Breast epithelium (tissue), 4 donors: ENCODE measurements around the gene RHAG. TPM values are rescaled to one million over a fixed set of nuclear protein-coding genes. Genes with fewer than 3 reads are reported as not detected.

Source experiments
- DNase-seq, 2 donors: peaks; one replicate each; pipeline ENCODE4 v3.0.0-alpha.2; 2019; ENCODE audit warnings: low spot score in 2 of 2
- H3K27ac ChIP-seq, 2 donors: fragments of 200-600 bp; sonication (generic) in 1 of 2; one replicate each; pipeline ENCODE4 v1.5.1; 2016 to 2019; ENCODE audit warnings: mild to moderate bottlenecking in 1 of 2
- H3K27me3 ChIP-seq, 2 donors: fragments of 200-600 bp; sonication (generic) in 1 of 2; one replicate each; pipeline versions ENCODE4 v1.5.1 to v1.6.0; 2017 to 2019; ENCODE audit warnings: control low read depth in 1 of 2, mild to moderate bottlenecking in 1 of 2
- H3K36me3 ChIP-seq: fragments of 200-600 bp; one replicate; pipeline ENCODE4 v1.5.1; 2019
- H3K4me1 ChIP-seq, 2 donors: fragments of 200-600 bp; sonication (generic); one replicate each; pipeline ENCODE4 v1.5.1; 2016 to 2019; ENCODE audit warnings: control low read depth in 1 of 2
- H3K4me3 ChIP-seq, 3 donors: fragments of 200-600 bp; sonication (generic); 1 replicate in 2 of 3; 2 replicates in 1 of 3; pipeline ENCODE4 v1.5.1; 2016 to 2019; ENCODE audit warnings: mild to moderate bottlenecking in 3 of 3, moderate library complexity in 2 of 3
- H3K9me3 ChIP-seq, 2 donors: fragments of 200-600 bp; sonication (generic) in 1 of 2; one replicate each; pipeline ENCODE4 v1.5.1; 2016 to 2019; ENCODE audit warnings: control low read depth in 1 of 2
- POLR2A ChIP-seq: fragments of 450-650 bp; IDR thresholded peaks from one replicate; pipeline ENCODE4 v1.6.1; 2016; ENCODE audit warnings: antibody characterized with exemption, mild to moderate bottlenecking, moderate library complexity
- POLR2AphosphoS5 ChIP-seq, 3 donors: sonication (generic); formaldehyde crosslinking; IDR thresholded peaks; one replicate each; pipeline ENCODE4 v1.6.1; 2017; ENCODE audit warnings: antibody characterized with exemption in 3 of 3
- intact Hi-C: fragments of 100-400 bp; cut with DNase I; formaldehyde crosslinking; loops from one replicate; pipeline ENCODE4 v1.15.1; 2023; ENCODE audit warnings: low total_unique reads
- total RNA-seq, 3 donors: library from RNA; depleted of rRNA; stranded (reverse); fragments of >200 nt; gene quantifications; one replicate each; pipeline ENCODE4 v1.1.0, GENCODE V29; 2016
- TF ChIP-seq, protein P1 (sequence below), 3 donors: fragments of 450-650 bp; IDR thresholded peaks; one replicate each; pipeline ENCODE4 v1.5.1; 2016 to 2017; ENCODE audit warnings: antibody characterized with exemption in 3 of 3, mild to moderate bottlenecking in 3 of 3, moderate library complexity in 3 of 3

Gene RHAG
- total RNA-seq, 3 donors from 2014 or later = not detected

DNA sequence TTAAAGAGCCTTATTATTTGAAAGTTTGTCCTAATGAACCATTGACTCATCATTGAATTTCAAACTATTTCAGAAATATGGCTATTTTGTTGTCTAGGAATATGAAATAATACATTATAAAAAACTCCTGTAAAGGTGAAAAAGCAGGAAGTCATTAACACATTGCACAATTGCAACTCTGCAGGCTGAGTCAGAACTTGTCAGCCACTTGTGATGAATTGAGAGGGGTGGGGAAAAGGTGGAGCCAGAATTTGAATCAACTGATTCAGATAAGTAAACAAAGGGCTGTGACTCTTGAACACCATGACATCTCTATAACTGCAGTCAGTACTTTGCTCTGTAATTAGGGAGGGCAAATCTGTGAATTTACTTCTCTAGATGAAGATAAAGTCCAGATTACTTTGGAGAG is 80.2 kb downstream of the RHAG start:
- H3K9me3 ChIP-seq = no peaks in the 10 kb centered on the region
- no peaks in the 10 kb centered on the region for H3K36me3 ChIP-seq
- no peaks in the 10 kb centered on the region for H3K4me1 ChIP-seq
- intact Hi-C loops = no loop called here
- H3K27ac ChIP-seq = peak overlapping the region in 1 of 2 donors; percentile 69
- no peak for TF ChIP-seq POLR2A
- TF ChIP-seq, protein P1, sequence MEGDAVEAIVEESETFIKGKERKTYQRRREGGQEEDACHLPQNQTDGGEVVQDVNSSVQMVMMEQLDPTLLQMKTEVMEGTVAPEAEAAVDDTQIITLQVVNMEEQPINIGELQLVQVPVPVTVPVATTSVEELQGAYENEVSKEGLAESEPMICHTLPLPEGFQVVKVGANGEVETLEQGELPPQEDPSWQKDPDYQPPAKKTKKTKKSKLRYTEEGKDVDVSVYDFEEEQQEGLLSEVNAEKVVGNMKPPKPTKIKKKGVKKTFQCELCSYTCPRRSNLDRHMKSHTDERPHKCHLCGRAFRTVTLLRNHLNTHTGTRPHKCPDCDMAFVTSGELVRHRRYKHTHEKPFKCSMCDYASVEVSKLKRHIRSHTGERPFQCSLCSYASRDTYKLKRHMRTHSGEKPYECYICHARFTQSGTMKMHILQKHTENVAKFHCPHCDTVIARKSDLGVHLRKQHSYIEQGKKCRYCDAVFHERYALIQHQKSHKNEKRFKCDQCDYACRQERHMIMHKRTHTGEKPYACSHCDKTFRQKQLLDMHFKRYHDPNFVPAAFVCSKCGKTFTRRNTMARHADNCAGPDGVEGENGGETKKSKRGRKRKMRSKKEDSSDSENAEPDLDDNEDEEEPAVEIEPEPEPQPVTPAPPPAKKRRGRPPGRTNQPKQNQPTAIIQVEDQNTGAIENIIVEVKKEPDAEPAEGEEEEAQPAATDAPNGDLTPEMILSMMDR (IDR thresholded peaks at IDR 0.05) = no peak
- no peak for TF ChIP-seq POLR2AphosphoS5 (IDR thresholded peaks at IDR 0.05)
- DNase-seq = no peak
- no peak overlapping the region for H3K4me3 ChIP-seq
- no peaks in the 10 kb centered on the region for H3K27me3 ChIP-seq

GRCh38 chr6:49555951-49556350 is 80.7 kb downstream of the RHAG start:
- Histone ChIP-seq H3K27me3 (no peaks in the 10 kb centered on the region), H3K4me1 (no peaks in the 10 kb centered on the region), H3K27ac (no peak overlapping the region), H3K9me3 (no peaks in the 10 kb centered on the region), H3K4me3 (no peak overlapping the region), H3K36me3 (no peaks in the 10 kb centered on the region)
- intact Hi-C loops = no loop called here
- no peak for DNase-seq
- TF ChIP-seq POLR2AphosphoS5 (IDR thresholded peaks at IDR 0.05) (no peak), POLR2A (no peak)
- TF ChIP-seq, protein P1 (IDR thresholded peaks at IDR 0.05) = no peak

Other genes starting within 250 kb of the RHAG start
- gene MMUT, start 173.6 kb downstream of the RHAG start, total RNA-seq = 10 to 100 TPM; 15.1 to 23.2 (median 17.0) TPM
- gene CENPQ, start 173.5 kb downstream of the RHAG start, total RNA-seq = 1 to 10 TPM; 2.9 to 9.7 (median 6.4) TPM
- not detected for gene GLYATL3, start 136.9 kb downstream of the RHAG start, total RNA-seq
- 10 to 100 TPM in 1 of 3 donors, 1 to 10 TPM in 2; 6.1 to 25.9 (median 9.4) TPM for gene C6orf141, start 86.2 kb downstream of the RHAG start, total RNA-seq
- gene CRISP2, start 76.7 kb upstream of the RHAG start, total RNA-seq = under 1 TPM in 1 of 3 donors, not detected in 2; 0.33 TPM
- gene CRISP3, start 107.5 kb upstream of the RHAG start, total RNA-seq = 1 to 10 TPM in 1 of 3 donors, under 1 TPM in 1, not detected in 1; 0.73 to 9.2 TPM
- gene PGK2, start 150.4 kb upstream of the RHAG start, total RNA-seq = not detected
- gene CRISP1, start 229.7 kb upstream of the RHAG start, total RNA-seq = not detected